ENCODE data around the gene MLPH.

GRCh38 chr2:237480556-237480955 lies 6.5 kb upstream of the MLPH start:
- TF ChIP-seq GATA2 (IDR thresholded peaks at IDR 0.05; ENCODE audit: low read depth, low read length) (no peak), GATA3 (IDR thresholded peaks at IDR 0.05; ENCODE audit: low read depth, low read length) (no peak)
